Uterus (tissue), 4 donors: ENCODE results near the gene HOXA1. TPM values are rescaled to one million over a fixed set of nuclear protein-coding genes. Genes with fewer than 3 reads are reported as not detected.

Source experiments
- DNase-seq, 2 donors: peaks; one replicate each; pipeline ENCODE4 v3.0.0-alpha.2; 2019 to 2020
- H3K27ac ChIP-seq, 2 donors: fragments of 200-600 bp; sonication (generic); 1 replicate in 1 of 2; 2 replicates in 1 of 2; pipeline ENCODE4 v1.5.1; 2016 to 2018
- H3K27me3 ChIP-seq, 2 donors: fragments of 200-600 bp; sonication (generic); one replicate each; pipeline ENCODE4 v1.5.1; 2018 to 2019; ENCODE audit warnings: control low read depth in 1 of 2
- H3K36me3 ChIP-seq, 2 donors: fragments of 200-600 bp; sonication (generic); one replicate each; pipeline ENCODE4 v1.5.1; 2019; ENCODE audit warnings: control low read depth in 1 of 2
- H3K4me1 ChIP-seq, 2 donors: fragments of 200-600 bp; sonication (generic); one replicate each; pipeline ENCODE4 v1.5.1; 2018 to 2019; ENCODE audit warnings: control low read depth in 1 of 2
- H3K4me3 ChIP-seq, 2 donors: fragments of 200-600 bp; sonication (generic); 1 replicate in 1 of 2; 2 replicates in 1 of 2; pipeline ENCODE4 v1.5.1; 2018 to 2019; ENCODE audit warnings: mild to moderate bottlenecking in 1 of 2
- H3K9me3 ChIP-seq, 2 donors: fragments of 200-600 bp; sonication (generic); one replicate each; pipeline ENCODE4 v1.5.1; 2019; ENCODE audit warnings: control low read depth in 1 of 2
- POLR2A ChIP-seq, 2 donors: fragments of 450-650 bp; IDR thresholded peaks; one replicate each; pipeline ENCODE4 v1.6.1; 2016; ENCODE audit warnings: antibody characterized with exemption in 2 of 2, mild to moderate bottlenecking in 1 of 2, moderate library complexity in 1 of 2
- intact Hi-C: fragments of 100-400 bp; cut with DNase I; formaldehyde crosslinking; loops from one replicate; pipeline ENCODE4 v1.15.1; 2023; ENCODE audit warnings: low total_unique reads
- total RNA-seq, 4 donors: library from RNA; depleted of rRNA in 3 of 4; stranded (reverse); fragments of >200 nt in 3 of 4; gene quantifications; one replicate each; pipeline versions ENCODE4 v1.1.0 to v1.2.4, GENCODE V29; 2014 to 2023
- TF ChIP-seq, protein P1 (sequence below), 4 experiments: fragments of 200-600 bp in 2 of 4; fragments of 450-650 bp in 2 of 4; sonication (generic) in 2 of 4; IDR thresholded peaks; one replicate each; pipeline ENCODE4 v1.5.1; 2016 to 2019; ENCODE audit warnings: antibody characterized with exemption in 4 of 4, mild to moderate bottlenecking in 2 of 4, moderate library complexity in 1 of 4
- donor health status: DM: yes; HTN: yes; CAD: no.

HOXA1 gene
- total RNA-seq, 4 donors from 2014 or later, result 0.28 to 2.0 (median 1.5) TPM

- intact Hi-C loops, result no loop called here
- no peaks in the 10 kb centered on the region for H3K36me3 ChIP-seq
- no peaks in the 10 kb centered on the region for H3K4me1 ChIP-seq
- no peak overlapping the region for H3K4me3 ChIP-seq
- no peak overlapping the region for H3K27ac ChIP-seq
- no peak for TF ChIP-seq POLR2A (IDR thresholded peaks at IDR 0.05)
- TF ChIP-seq, protein P1, sequence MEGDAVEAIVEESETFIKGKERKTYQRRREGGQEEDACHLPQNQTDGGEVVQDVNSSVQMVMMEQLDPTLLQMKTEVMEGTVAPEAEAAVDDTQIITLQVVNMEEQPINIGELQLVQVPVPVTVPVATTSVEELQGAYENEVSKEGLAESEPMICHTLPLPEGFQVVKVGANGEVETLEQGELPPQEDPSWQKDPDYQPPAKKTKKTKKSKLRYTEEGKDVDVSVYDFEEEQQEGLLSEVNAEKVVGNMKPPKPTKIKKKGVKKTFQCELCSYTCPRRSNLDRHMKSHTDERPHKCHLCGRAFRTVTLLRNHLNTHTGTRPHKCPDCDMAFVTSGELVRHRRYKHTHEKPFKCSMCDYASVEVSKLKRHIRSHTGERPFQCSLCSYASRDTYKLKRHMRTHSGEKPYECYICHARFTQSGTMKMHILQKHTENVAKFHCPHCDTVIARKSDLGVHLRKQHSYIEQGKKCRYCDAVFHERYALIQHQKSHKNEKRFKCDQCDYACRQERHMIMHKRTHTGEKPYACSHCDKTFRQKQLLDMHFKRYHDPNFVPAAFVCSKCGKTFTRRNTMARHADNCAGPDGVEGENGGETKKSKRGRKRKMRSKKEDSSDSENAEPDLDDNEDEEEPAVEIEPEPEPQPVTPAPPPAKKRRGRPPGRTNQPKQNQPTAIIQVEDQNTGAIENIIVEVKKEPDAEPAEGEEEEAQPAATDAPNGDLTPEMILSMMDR (IDR thresholded peaks at IDR 0.05), result no peak
- H3K27me3 ChIP-seq, result peaks cover 9 to 10% of the 10 kb centered on the region in 2 donors
- DNase-seq, result no peak
- H3K9me3 ChIP-seq, result no peaks in the 10 kb centered on the region
Measured at GRCh38 chr7:27083646-27084045, 12.2 kb downstream of the HOXA1 start.

DNA sequence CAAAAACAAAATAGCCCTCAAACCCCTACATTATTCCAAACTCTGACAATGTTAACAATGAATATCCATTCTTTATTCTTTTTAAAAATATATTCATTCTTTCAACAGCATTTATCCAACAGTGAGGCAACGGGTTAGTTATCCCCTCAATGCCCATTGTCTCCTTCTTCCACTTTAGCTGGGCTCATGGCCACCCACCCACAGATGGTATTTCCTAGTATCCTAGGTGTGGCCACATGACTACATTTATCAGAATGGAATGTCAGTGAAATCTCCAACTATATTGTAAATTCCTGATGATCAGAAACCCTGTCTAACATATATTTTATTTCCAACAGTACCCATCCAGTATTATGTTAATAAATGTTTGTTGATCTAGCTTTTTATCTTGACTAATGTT lies 13.6 kb downstream of the HOXA1 start:
- intact Hi-C loops, result no loop called here
- no peak overlapping the region for H3K4me3 ChIP-seq
- H3K9me3 ChIP-seq, result no peaks in the 10 kb centered on the region
- no peaks in the 10 kb centered on the region for H3K4me1 ChIP-seq
- H3K27ac ChIP-seq, result no peak overlapping the region
- TF ChIP-seq POLR2A (IDR thresholded peaks at IDR 0.05), result no peak
- TF ChIP-seq, protein P1 (IDR thresholded peaks at IDR 0.05), result no peak
- no peak for DNase-seq
- H3K36me3 ChIP-seq, result no peaks in the 10 kb centered on the region
- no peaks in the 10 kb centered on the region for H3K27me3 ChIP-seq

GRCh38 chr7:27080844-27081436 lies 14.9 kb downstream of the HOXA1 start:
- Histone ChIP-seq H3K4me1 (no peaks in the 10 kb centered on the region), H3K27me3 (no peaks in the 10 kb centered on the region), H3K27ac (no peak overlapping the region), H3K4me3 (no peak overlapping the region), H3K36me3 (no peaks in the 10 kb centered on the region), H3K9me3 (no peaks in the 10 kb centered on the region)
- DNase-seq, result no peak
- TF ChIP-seq, protein P1 (IDR thresholded peaks at IDR 0.05), result no peak
- intact Hi-C loops, result no loop called here

- DNase-seq, result no peak
Measured at GRCh38 chr7:27079234-27079975, 16.4 kb downstream of the HOXA1 start.

More at GRCh38 chr7:27079234-27079975, 16.4 kb downstream of the HOXA1 start:
- no peak overlapping the region for H3K27ac ChIP-seq
- H3K4me3 ChIP-seq, result no peak overlapping the region
- no peaks in the 10 kb centered on the region for H3K36me3 ChIP-seq
- no peak for TF ChIP-seq POLR2A (IDR thresholded peaks at IDR 0.05)
- TF ChIP-seq, protein P1 (IDR thresholded peaks at IDR 0.05), result no peak
- H3K27me3 ChIP-seq, result no peaks in the 10 kb centered on the region
- intact Hi-C loops, result no loop called here
- no peaks in the 10 kb centered on the region for H3K4me1 ChIP-seq
- H3K9me3 ChIP-seq, result no peaks in the 10 kb centered on the region
